GM21390 (cell line): ENCODE measurements around the gene CAPN15.
"Not testable (repeated sequence)": the region's sequence is repeated elsewhere in the genome, so short reads cannot be mapped to it uniquely, and the experiment has no call there.

Experiments used
- ATAC-seq: cut with Tn5 transposase; IDR thresholded peaks from one replicate; pipeline ENCODE4 v1.9.1; 2021; ENCODE audit not compliant: unreplicated experiment

CAPN15 gene

DNA sequence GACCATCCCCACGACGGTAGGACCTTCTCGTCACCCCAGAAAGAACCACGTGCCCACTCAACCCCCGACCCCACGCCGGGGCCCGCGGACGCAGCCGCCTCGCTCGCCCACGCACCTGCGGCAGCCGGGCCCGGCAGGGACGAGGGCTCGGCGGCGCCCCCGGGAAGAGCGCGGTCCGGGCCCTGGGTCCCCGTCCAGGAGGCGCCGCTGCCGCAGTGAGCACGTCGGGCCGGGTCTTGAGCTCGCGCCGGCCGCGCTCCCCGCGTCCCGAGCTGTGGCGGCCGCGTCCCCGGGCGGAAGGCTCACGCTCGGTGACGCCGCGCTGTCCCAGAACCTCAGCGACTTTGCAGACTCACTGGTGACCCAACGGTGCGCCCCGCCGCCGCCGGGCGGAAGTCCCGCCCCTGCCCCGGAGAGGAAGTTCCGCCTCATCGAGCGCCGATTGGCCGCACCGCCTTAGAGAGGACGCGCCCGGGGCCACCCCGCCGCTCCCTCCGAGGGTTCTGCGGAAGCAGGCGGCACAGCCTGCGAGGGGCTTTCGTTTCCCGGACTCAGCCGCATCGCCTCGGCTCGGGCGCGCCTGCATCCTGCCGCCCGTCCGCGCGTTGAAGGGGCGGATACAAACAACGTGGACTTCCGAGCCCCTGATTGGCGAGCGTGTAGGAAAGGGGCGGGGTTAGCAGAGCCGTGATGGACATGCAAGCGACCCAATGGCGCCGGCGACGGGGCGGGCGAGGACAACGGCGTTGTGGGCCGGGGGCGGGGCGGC lies 61.6 kb downstream of the CAPN15 start:
- peak; percentile 67 for ATAC-seq

DNA sequence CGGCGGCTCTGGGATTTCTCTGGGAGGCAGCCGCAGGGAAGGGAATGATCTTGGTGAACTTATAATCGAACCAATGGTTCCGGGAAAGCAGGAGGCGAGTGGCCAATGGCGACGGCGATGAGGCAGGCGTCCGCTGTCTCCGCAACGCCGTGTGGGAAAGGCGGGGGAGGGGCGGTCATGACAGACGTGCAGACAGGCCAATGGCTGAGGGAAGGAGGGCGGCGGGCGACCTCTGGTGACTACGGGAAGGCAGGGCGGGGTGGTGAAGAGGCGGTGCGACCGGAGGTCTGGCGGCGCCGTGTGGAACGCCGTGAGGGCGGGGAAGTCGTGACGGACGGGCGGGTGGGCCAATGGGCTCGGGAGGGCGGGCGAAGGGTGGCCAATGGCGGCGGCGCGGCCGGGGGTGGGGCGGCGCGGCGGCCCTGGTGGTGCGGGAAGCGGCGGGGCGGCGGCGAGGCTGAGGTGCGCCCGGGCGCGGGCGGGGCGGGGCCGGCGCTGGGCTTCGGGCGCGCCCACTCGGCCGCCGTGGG lies 62.2 kb downstream of the CAPN15 start, which contains the start of gene RAB40C:
RAB40C (plus strand) TSS at position 409 of the 530 bp plus-strand sequence. CDS start 226 bp downstream, outside the sequence.
- peak; percentile 61 for ATAC-seq

DNA sequence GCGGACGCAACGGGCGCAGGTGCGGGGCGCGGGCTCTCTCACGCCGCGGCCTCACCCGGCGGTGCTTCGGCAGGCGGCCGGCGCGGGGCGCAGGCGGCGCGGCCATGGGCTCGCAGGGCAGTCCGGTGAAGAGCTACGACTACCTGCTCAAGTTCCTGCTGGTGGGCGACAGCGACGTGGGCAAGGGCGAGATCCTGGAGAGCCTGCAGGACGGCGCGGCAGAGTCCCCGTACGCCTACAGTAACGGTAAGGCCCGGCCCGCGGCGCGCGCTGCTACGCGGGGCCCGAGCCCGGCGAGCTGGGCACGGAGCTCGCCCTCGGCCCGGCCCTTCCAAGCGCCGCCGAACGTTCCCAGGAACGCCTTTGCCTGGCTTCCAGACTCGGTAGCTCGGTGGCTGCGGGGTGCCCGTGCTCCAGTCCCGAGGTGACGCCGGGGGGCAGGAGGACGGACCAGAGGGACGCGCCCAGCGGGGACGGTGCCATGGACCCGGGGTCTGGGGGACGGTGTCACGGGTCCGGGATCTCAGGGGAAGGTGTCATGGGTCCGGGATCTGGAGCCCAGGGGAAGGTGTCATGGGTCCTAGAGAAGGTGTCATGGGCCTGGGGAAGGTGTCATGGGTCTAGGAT lies 62.8 kb downstream of the CAPN15 start:
- ATAC-seq: no peak

DNA sequence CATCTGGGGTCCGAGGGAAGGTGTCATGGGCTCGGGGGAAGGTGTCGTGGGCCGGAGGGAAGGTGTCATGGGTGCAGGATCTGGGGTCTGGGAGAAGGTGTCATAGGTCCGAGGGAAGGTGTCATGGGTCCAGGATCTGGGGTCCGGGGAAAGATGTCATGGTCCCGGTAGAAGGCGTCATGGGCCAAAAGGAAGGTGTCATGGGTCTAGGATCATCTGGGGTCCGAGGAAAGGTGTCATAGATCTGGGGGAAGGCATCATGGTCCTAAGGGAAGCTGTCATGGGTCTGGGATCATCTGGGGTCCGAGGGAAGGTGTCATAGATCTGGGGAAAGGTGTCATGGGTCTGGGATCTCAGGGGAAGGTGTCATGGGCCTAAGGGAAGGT lies 63.3 kb downstream of the CAPN15 start:
- ATAC-seq: no peak

DNA sequence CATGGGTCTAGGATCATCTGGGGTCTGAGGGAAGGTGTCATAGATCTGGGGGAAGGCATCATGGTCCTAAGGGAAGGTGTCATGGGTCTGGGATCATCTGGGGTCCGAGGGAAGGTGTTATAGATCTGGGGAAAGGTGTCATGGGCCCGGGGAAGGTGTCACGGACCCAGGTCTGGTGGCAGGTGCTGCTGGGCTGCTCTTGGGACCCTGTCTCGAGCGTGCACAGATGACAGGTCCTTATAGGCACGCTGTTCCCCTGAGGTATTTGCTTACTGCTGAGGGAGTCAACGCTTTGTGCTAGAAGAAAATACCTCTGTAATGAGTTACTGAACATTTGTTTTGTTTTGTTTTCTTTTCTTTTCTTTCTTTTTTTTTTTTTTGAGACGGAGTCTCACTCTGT lies 63.7 kb downstream of the CAPN15 start:
- no peak for ATAC-seq

DNA sequence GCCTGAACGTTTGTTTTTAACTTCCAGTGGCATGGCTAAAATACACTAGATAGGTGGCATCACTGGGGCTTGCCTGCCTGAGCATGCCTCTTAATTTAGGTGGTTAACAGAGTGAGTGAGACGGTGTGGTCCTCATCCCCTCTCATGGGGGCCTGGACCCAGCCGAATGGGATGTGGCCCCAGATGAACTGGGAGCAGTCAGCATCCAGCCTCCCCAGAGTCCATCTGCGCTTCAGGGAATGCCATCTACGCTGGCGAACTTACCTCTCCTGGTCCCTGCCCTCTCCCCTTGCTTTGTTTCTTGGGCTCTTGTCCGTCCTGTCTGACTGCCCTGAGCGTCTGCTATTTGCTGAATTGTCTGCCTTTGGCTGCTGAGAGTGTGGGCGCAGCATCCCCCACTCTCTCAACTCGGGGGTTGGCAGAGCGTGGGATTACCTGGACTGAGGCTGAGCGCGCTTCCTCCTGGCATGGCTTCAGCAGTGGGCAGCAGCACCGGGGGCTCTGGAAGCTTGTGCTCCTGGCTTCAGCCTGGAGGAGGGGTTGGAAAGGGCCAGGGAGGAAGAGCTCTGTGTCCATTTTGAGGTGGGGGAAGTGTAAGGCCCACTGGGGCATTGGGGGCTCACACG lies 64.5 kb downstream of the CAPN15 start:
- ATAC-seq: no peak

DNA sequence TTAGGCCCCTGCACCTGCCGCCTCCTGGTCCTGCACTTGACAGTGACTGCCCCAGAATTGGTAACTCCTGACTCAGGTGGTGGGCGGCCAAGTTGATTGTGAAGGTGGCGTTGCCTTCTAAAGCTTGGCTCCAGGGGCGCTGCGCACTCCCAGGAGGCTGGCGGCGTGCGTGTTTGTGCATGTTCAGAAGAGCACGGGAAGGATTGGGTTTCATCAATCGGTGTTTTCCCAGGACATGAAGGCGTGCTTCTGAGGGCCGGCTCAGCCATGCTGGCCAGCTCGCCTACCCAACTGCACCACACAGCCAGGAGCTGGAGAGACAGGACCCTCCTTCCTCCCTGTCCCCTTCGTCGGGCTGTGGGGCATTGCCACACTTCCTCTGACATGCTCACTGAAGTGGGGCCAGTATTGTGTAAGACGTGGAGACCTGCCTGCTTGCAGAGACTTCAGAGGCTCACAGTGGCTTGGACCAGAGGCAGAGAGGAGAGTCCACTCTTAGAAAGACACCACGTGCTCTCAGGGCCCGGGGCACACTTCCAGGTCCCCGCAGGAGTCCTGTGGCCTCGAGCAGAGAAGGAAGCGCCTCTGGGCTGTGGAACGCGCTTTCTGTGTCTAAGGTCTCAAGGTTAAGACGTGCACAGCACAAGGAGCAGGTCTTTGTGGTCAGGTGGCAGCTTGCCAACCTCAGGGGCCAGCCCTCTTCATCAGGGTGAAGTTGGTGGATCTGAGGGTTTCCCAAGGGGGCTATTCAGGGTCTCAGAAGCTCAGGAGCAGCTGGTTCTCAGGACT lies 65.2 kb downstream of the CAPN15 start:
- ATAC-seq: no peak

DNA sequence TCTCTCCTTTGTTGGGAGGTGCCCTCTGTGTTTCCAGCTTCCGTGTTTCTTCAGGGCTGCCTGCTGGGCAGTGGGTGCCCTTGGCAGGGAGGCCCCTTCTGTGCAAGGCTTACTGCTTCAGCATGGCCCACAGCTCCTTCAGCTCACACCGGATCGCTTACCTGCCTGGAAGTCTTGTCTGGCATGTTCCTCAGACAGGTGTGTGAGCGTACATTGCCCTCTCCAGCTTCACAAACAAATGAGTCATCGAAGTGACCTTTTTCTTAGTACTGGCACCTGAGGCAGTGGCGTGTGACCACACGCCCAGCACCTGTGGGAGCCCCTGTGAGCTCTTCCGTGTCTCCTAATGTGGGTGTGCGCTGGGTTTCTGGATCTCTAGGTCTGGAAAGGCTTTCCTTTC lies 65.9 kb downstream of the CAPN15 start:
- ATAC-seq: no peak

DNA sequence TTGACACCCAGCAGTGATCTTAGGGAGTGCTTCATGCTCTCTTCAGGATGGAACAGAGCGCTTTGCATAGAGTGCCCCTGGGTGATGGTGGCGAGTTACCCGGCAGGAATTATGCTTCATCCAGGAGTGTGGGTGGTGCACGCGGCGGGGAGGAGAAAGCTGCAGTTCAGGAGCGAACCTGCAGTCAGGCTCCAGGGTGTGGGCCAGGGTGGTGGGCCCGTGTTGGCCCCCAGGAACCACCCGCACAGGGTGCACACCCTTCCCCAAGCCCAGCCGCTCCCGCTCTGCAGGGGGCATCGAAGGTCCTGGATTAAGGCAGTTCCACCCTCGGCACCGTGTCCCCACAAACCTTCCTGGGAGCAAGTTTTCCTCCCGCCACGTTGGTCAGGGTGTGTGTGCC lies 66.3 kb downstream of the CAPN15 start:
- ATAC-seq: no peak

DNA sequence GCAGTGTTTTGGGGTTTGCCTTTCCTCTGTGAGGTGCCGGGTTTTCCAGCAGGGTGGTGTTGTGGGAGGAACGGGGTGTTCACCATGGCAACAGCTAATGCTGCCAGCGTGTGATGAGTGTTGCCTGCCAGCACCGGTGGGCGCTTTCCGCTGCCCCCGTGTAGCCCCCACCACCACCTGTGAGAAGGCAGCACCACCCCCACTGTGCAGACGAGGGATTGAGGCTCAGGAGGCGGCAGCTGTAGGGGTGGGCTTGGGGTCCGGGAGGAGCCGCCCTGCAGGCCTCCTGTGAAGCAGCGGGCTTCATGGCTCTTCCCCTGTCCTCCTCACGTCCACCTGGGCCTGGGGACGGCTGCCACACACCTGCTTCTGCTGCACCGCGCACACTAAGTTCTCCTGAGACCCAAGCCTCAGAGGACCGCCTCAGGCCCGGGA lies 67.6 kb downstream of the CAPN15 start:
- no peak for ATAC-seq

DNA sequence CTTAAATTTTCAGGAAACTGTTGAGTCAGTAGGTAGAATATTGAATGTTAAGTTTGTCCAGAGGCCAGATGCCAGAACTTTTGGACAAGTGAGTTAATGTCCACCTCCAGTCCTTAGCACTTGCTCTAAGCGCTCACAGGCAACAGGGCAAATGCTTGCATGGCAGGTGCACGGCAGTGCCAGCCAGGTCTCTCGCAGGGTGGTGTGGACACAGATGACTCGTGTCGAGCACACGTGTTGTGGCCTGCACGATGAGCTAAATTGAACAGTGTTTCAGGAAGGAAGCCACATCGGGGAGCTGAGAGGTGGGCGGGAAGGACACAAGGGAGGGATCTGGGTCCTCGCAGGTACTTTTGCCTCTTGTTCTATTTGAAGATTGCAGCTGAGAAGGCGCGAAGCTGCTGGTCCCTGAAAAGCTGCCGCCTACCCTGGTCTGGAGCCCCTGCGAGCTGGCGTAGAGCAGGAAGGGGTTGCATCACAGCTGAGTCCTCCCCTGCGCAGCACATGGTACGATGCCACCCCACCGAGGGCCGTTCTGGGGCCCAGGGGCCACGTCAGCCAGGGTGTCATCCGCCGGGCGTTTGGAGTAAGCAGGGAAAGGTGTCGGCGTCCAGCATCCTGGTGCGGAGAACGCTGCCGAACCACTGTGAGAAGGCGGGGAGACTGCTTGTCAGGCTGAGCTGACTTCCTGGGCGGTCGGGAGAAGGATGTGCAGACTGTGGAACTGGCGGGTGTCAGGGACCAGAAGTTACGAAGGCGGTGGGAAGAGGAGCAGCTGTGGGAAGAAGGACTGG lies 68.6 kb downstream of the CAPN15 start:
- no peak for ATAC-seq

DNA sequence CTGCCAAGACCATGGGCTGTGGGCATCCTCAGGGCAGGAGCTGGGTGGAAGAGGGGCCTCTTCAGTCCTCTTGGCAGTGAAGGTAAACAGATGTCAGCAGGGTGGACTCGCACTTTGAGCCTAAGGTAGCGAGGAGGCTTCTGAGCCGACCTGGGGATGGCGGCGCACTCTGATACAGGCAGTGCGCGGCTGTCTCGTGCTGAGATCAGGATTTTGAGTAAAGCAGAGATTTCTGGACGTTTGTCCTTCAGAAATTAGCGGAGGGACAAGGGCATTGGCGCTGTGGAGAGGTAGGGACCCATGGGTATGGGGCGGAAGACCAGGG lies 69.2 kb downstream of the CAPN15 start:
- no peak for ATAC-seq

DNA sequence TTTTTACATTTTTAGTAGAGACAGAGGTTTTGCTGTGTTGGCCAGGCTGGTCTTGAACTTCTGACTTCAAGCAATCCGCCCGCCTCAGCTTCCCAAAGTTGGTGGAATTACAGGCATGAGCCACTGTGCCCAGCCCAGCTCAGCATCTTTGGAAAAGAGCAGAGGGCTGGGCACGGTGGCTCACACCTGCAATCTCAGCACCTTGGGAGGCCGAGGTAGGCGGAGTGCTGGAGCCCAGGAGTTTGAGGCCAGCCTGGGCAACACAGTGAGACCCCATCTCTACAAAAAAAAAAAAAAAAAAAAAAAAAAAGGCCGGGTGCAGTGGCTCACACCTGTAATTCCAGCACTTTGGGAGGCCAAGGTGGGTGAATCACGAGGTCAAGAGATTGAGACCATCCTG lies 70.1 kb downstream of the CAPN15 start:
- ATAC-seq: not testable (repeated sequence)

DNA sequence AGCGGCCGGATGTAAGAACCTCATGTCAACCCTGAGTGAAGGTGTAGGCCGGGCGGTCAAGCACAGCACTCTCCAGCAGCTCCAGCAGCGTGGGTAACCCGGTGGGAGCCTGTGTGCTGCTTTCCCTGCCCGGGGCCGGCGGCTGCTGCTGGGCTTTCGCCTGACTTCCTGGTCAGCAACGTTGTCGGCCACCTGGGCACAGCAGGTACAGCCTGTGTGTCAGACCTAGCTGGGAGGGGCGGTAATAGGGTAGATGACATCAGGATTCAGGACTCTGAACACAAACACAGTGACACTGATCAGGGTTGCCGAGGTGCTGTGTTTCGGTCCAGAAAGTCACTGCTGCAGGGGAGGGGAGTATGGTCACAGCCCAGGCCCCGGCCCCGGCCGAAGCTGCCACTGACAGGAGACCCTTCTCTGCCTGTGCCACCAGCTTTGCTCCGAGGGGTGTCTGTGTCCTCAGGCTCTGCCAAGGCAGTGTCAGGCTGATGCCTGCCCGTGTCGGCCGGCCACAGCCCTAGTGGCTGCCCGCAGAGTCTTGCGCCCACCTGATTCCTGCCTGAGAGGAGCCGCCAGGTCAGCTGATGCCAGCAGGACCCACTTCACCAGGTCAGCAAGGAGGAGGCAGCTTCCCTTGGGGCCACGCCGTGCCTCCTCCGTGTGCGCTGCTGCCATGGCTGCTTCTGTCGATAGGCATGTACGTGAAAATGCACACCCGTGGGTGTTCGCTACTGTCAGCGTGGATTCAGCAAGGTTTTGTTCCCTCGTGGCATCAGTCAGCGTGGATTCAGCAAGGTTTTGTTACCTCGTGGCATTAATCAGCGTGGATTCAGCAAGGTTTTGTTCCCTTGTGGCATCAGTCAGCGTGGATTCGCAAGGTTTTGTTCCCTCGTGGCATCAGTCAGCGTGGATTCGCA lies 71.6 kb downstream of the CAPN15 start:
- no peak for ATAC-seq

DNA sequence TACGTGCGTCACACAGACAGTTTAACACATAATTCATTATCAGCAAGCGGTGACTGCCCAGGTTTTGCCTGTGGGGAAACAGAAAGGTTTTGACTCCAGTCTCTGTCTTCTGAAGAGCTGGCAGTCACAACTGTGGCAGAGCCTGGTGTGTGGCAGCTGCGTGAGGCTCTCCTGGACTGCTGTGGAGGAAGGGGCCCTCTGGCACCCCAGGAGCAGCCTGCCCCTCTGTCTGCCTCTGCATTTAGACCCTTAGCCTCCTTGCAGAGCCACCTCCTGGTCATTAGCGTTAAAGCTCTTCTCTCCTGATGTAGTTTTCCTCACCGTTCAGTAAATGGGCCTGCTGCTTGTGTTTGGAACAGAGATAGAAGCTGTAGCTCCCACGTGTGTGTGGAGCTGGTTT lies 73.3 kb downstream of the CAPN15 start:
- ATAC-seq: no peak

DNA sequence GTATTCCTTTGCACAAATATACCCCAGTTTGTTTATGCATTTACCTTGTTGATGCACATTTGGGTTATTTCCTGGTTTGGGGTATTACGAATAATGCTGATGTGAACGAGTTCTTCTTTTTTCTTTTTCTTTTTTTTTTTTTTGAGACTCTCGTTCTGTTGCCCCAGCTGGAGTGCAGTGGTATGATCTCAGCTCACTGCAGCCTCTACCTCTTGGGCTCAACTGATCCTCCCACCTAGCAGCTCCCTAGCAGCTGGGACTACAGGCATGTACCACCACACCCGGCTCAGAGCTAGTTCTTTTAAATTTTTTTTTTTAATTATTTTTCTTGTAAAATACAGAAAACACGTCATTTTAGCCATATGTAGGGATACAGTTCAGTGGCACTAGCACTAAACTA lies 76.4 kb downstream of the CAPN15 start:
- no peak for ATAC-seq
